ENCODE measurements around the gene CLCC1. TPM values are rescaled to one million over a fixed set of nuclear protein-coding genes. Genes with fewer than 3 reads are reported as not detected.

Gene CLCC1
- total RNA-seq, 6 donors from 2014 or later: 16.1 to 31.3 (median 25.8) TPM

- WGBS, 2 donors: 90 to 96% methylated on average over 2 of the region's 2 CpGs
- H3K27me3 ChIP-seq: no peaks in the 10 kb centered on the region
- no peak overlapping the region for H3K4me3 ChIP-seq
- H3K36me3 ChIP-seq: peaks cover 20 to 88% (median 45%) of the 10 kb centered on the region in 4 donors
- H3K4me1 ChIP-seq: no peaks in the 10 kb centered on the region
- DNase-seq (no peak), ATAC-seq (ENCODE audit: low FRiP score in 2 of 2) (no peak)
- H3K27ac ChIP-seq: no peak overlapping the region
- TF ChIP-seq EP300 (IDR thresholded peaks at IDR 0.05) (no peak), POLR2AphosphoS5 (IDR thresholded peaks at IDR 0.05) (no peak), POLR2A (IDR thresholded peaks at IDR 0.05) (no peak), CTCF (IDR thresholded peaks at IDR 0.05) (no peak)
- no peaks in the 10 kb centered on the region for H3K9me3 ChIP-seq
Observed at GRCh38 chr1:108925920-108926319, 37.4 kb downstream of the CLCC1 start.

GRCh38 chr1:108916788-108917187 lies 46.5 kb downstream of the CLCC1 start:
- H3K9me3 ChIP-seq: no peaks in the 10 kb centered on the region
- H3K4me3 ChIP-seq: no peak overlapping the region
- peaks cover 0 to 16% (median 0%) of the 10 kb centered on the region in 4 donors for H3K36me3 ChIP-seq
- no peaks in the 10 kb centered on the region for H3K27me3 ChIP-seq
- DNase-seq (no peak), ATAC-seq (ENCODE audit: low FRiP score in 2 of 2) (no peak)
- H3K4me1 ChIP-seq: peaks cover 0 to 5% (median 0%) of the 10 kb centered on the region in 4 donors
- no peak overlapping the region for H3K27ac ChIP-seq
- TF ChIP-seq POLR2AphosphoS5 (IDR thresholded peaks at IDR 0.05): no peak
- no peak for TF ChIP-seq EP300 (IDR thresholded peaks at IDR 0.05)
- no peak for TF ChIP-seq POLR2A (IDR thresholded peaks at IDR 0.05)
- TF ChIP-seq CTCF (IDR thresholded peaks at IDR 0.05): no peak
- 91 to 93% methylated on average over 2 of the region's 2 CpGs for WGBS, 2 donors

Small RNA genes within 50 kb of the gene (small RNA-seq; reads per million reads assigned to genes)
- 0 reads per million in 4 donors for gene BX679664.2

Other genes with a start within 250 kb of the CLCC1 start
- 10 to 100 TPM; 41.8 to 84.1 (median 55.8) TPM for gene STXBP3, start 216.8 kb downstream of the CLCC1 start, total RNA-seq
- under 1 TPM in 2 of 6 donors, not detected in 4; 0.46 to 0.84 TPM for gene AKNAD1, start 106.4 kb downstream of the CLCC1 start, total RNA-seq
- 10 to 100 TPM in 5 of 6 donors, 1 to 10 TPM in 1; 8.9 to 27.4 (median 17.8) TPM for gene GPSM2, start 86.5 kb downstream of the CLCC1 start, total RNA-seq
- gene WDR47, start 78.6 kb upstream of the CLCC1 start, total RNA-seq: 10 to 100 TPM in 4 of 6 donors, 1 to 10 TPM in 2; 5.2 to 21.0 (median 13.9) TPM
- 10 to 100 TPM; 11.5 to 54.6 (median 35.7) TPM for gene TAF13, start 112.5 kb upstream of the CLCC1 start, total RNA-seq
- 10 to 100 TPM; 13.2 to 43.6 (median 30.5) TPM for gene TMEM167B, start 127.3 kb upstream of the CLCC1 start, total RNA-seq
- gene ELAPOR1, start 150.6 kb upstream of the CLCC1 start, total RNA-seq: 10 to 100 TPM; 14.7 to 49.3 (median 24.4) TPM

Measured in upper lobe of left lung (tissue), 6 donors.